Chondrocyte (in vitro differentiated cells): ENCODE measurements around the gene FOS. TPM values are rescaled to one million over a fixed set of nuclear protein-coding genes. Genes with fewer than 3 reads are reported as not detected.

Experiments
- DNase-seq: peaks from one replicate; pipeline ENCODE4 v3.0.0; 2021; ENCODE audit warnings: mixed read lengths, low spot score
- H3K27ac Mint-ChIP-seq: one replicate; pipeline ENCODE4 v1.8.0; 2021; ENCODE audit warnings: mild to moderate bottlenecking, moderate library complexity, mixed read lengths; ENCODE audit not compliant: unreplicated experiment
- H3K27me3 Mint-ChIP-seq: 2 replicates; pipeline ENCODE4 v1.8.0; 2021; ENCODE audit warnings: low read depth, mixed read lengths
- H3K36me3 Mint-ChIP-seq: 2 replicates; pipeline ENCODE4 v1.8.0; 2021; ENCODE audit warnings: low read depth, mixed read lengths
- H3K4me1 Mint-ChIP-seq: 2 replicates; pipeline ENCODE4 v1.8.0; 2021; ENCODE audit warnings: low read depth, mild to moderate bottlenecking, mixed read lengths
- H3K4me3 Mint-ChIP-seq: one replicate; pipeline ENCODE4 v1.8.0; 2021; ENCODE audit warnings: mild to moderate bottlenecking, moderate library complexity, mixed read lengths; ENCODE audit not compliant: unreplicated experiment
- H3K9me3 Mint-ChIP-seq: 2 replicates; pipeline ENCODE4 v1.8.0; 2021; ENCODE audit warnings: low read depth, mixed read lengths
- total RNA-seq: library from RNA; stranded (reverse); gene quantifications from 3 replicates; pipeline ENCODE4 v1.2.1, GENCODE V29; 2021
- TF ChIP-seq, protein P1 (sequence below): fragments of 200-600 bp; sonication (generic); IDR thresholded peaks from 2 replicates; pipeline ENCODE4 v1.5.0; 2021; ENCODE audit warnings: antibody characterized with exemption, mild to moderate bottlenecking, moderate library complexity

FOS gene
- total RNA-seq, 1 donor from 2014 or later, result 152 TPM

DNA sequence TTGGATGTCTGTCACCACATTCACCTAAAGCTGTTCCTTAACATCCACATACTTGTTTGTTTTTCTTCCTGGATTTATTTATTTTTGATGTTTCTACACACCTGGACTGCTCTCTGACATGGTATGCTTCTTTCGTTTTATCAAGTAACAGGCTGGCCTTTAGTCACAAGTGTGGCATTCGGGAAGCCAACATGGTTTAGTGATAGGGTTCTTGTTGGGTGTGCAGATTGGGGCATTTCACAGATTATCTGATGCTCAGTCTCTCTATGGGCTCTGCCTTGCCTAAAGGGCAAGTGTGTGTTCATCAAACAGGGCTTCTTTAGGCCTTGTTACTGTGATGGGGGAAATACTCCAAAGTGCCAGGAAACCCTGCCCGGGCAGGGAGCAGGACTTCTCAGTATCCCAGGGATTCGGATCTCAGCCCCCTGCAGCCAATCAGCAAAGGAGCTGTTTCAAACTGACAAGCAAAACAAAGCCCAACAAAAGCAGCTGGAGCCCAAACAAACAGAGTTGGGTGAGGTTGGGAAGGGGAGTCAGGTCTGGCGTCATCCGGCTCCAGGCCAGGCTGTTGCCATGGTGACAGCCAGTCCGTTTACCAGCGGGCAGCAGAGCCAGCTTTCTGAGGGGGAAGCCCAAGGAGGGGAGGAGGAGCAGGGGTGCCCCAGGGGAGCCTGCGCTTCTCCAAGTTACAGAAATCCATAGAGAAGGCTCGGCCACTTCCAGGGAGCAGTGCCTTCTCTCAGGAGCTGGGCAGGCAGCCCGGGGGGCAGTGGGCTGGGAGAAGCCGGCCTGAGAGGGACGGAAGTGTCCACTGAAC is 31.9 kb downstream of the FOS start:
- H3K4me3 Mint-ChIP-seq, result peak overlapping the region; percentile 26
- H3K36me3 Mint-ChIP-seq, result no peaks in the 10 kb centered on the region
- H3K4me1 Mint-ChIP-seq, result peaks cover 24% of the 10 kb centered on the region

DNA sequence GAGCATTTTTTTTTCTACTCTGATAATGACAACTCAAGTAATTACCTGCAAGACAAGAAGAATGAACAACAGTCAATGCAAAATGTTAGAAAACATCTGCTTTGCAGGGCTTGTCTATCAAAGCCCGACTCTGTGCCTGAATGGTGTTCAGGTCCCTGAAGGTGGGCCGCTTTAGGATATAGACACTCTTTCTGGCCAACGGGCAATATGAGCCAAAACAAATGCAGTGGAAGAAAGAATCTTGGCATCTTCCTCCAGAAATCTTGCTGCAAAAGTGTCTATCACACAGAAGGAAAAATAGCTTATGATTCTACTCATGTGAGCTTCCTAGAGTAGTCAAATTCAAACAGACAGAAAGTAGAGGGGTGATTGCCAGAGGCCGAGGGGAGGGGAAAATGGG is 32.7 kb downstream of the FOS start:
- Mint-ChIP-seq H3K4me3 (no peak overlapping the region), H3K9me3 (no peaks in the 10 kb centered on the region), H3K27ac (peak overlapping the region; percentile 91)

More for the DNA sequence above, 31.9 kb downstream of the FOS start:
- peak; percentile 95 for DNase-seq
- H3K27me3 Mint-ChIP-seq, result no peaks in the 10 kb centered on the region
- peak overlapping the region; percentile 91 for H3K27ac Mint-ChIP-seq
- H3K9me3 Mint-ChIP-seq, result no peaks in the 10 kb centered on the region
- TF ChIP-seq, protein P1, sequence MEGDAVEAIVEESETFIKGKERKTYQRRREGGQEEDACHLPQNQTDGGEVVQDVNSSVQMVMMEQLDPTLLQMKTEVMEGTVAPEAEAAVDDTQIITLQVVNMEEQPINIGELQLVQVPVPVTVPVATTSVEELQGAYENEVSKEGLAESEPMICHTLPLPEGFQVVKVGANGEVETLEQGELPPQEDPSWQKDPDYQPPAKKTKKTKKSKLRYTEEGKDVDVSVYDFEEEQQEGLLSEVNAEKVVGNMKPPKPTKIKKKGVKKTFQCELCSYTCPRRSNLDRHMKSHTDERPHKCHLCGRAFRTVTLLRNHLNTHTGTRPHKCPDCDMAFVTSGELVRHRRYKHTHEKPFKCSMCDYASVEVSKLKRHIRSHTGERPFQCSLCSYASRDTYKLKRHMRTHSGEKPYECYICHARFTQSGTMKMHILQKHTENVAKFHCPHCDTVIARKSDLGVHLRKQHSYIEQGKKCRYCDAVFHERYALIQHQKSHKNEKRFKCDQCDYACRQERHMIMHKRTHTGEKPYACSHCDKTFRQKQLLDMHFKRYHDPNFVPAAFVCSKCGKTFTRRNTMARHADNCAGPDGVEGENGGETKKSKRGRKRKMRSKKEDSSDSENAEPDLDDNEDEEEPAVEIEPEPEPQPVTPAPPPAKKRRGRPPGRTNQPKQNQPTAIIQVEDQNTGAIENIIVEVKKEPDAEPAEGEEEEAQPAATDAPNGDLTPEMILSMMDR, result no peak

DNA sequence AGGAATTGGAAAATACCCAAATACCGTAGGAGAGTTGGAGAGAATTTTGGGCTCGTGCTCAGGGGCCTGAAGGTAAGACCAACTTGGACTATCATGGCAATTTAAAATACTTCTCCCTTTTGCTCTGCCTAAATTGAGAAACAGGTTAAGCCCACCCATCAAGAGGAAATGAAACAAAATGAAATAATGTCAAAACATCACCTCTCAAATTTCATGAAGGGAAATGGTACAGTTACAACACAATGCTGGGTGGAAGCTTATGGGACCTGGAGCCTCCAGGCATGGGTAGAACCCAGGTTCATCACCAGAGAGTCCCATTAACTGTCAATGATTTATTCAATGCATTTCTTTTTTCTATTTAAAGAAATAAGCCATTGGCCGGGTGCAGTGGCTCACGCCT is 33.7 kb downstream of the FOS start:
- H3K27ac Mint-ChIP-seq, result no peak overlapping the region
- no peaks in the 10 kb centered on the region for H3K9me3 Mint-ChIP-seq
- peaks cover 28% of the 10 kb centered on the region for H3K4me1 Mint-ChIP-seq
- H3K36me3 Mint-ChIP-seq, result no peaks in the 10 kb centered on the region
- TF ChIP-seq, protein P1, result no peak
- peaks cover 3% of the 10 kb centered on the region for H3K27me3 Mint-ChIP-seq
- H3K4me3 Mint-ChIP-seq, result no peak overlapping the region
- no peak for DNase-seq

More for the DNA sequence above, 32.7 kb downstream of the FOS start:
- DNase-seq, result no peak
- TF ChIP-seq, protein P1, result no peak
- H3K27me3 Mint-ChIP-seq, result no peaks in the 10 kb centered on the region
- peaks cover 28% of the 10 kb centered on the region for H3K4me1 Mint-ChIP-seq
- no peaks in the 10 kb centered on the region for H3K36me3 Mint-ChIP-seq

DNA sequence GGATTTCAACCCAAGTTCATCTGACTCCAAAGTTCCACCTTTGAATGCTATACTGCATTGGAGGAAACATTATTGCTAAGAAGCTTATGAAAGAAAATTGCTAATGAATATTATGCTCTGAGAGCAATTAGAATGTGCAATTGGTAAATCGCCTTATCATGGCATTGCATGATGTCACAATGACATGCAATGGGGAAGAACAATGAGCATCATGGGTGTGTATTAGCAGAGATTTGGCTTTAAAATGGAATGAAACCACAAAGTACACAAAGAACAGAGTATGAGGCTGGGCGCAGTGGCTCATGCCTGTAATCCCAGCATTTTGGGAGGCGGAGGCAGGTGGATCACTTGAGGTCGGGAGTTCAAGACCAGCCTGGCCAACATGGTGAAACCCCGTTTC is 34.7 kb downstream of the FOS start:
- H3K36me3 Mint-ChIP-seq, result no peaks in the 10 kb centered on the region
- TF ChIP-seq, protein P1, result no peak
- no peak overlapping the region for H3K4me3 Mint-ChIP-seq
- H3K27ac Mint-ChIP-seq, result no peak overlapping the region
- DNase-seq, result no peak
- H3K9me3 Mint-ChIP-seq, result no peaks in the 10 kb centered on the region
- H3K27me3 Mint-ChIP-seq, result peaks cover 8% of the 10 kb centered on the region
- H3K4me1 Mint-ChIP-seq, result peaks cover 28% of the 10 kb centered on the region

DNA sequence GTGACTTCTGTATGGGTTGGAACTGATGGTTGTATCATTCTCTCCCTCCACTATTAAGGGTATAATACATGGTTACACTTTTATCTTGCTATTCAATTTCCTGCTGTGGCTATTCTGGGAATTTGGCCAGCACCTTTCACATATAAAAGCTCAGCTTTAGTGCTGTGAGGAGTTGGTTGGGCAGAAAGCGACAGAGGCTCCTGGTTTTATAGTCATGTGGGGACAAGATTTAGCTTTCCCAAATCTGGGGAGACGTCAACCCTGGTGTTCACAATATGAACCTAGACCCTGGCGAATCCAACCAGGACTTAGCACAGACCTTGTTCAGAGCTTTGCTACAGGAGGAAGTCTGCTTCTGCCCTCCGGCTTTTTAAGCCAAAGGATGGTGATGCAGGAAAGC is 36.5 kb downstream of the FOS start:
- no peaks in the 10 kb centered on the region for H3K9me3 Mint-ChIP-seq
- H3K36me3 Mint-ChIP-seq, result peaks cover 2% of the 10 kb centered on the region
- no peak overlapping the region for H3K27ac Mint-ChIP-seq
- DNase-seq, result no peak
- peaks cover 13% of the 10 kb centered on the region for H3K27me3 Mint-ChIP-seq
- H3K4me3 Mint-ChIP-seq, result no peak overlapping the region
- TF ChIP-seq, protein P1, result no peak
- H3K4me1 Mint-ChIP-seq, result peaks cover 26% of the 10 kb centered on the region
